Measurements from ENCODE around the gene ZNF407.

DNA sequence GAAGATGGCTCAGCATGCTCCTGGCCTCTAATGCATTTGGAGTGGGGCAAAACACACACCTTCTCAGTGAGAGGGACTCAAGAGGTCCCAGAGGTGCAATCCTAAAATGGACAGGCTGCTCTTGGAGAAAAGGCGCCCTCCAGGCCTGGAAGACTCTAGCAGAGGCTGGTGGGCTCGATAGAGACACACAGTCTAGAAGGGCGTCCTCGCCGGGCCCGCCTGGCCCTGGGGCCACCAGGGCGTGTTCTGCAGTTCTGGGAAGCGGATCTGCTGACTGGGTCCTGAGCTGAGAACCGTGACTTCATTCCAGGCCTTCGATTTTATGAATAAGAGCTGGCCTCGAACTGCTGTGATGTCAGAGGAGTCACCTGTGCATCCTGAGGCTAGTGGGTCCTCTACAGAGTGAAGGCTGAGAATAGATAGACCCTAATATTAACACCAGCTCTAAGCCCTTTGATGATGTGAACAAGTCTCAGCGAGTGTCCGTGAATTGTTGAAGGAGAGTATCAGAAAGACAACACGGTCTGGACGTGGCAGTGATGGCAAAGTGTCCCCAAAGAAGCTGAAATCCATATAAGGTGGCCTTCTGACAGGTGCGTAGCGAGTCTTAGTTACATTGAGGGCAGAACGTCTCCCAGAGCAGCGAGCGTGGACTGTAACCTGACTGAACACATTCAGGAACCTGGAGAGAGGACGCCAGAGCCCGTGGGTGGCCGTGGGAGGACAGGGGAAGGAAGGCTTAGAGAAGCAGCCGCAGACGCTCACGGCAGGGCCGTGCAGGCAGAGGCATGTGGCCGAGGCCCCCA, 474.4 kb downstream of the ZNF407 start:
- TF ChIP-seq, protein P1, sequence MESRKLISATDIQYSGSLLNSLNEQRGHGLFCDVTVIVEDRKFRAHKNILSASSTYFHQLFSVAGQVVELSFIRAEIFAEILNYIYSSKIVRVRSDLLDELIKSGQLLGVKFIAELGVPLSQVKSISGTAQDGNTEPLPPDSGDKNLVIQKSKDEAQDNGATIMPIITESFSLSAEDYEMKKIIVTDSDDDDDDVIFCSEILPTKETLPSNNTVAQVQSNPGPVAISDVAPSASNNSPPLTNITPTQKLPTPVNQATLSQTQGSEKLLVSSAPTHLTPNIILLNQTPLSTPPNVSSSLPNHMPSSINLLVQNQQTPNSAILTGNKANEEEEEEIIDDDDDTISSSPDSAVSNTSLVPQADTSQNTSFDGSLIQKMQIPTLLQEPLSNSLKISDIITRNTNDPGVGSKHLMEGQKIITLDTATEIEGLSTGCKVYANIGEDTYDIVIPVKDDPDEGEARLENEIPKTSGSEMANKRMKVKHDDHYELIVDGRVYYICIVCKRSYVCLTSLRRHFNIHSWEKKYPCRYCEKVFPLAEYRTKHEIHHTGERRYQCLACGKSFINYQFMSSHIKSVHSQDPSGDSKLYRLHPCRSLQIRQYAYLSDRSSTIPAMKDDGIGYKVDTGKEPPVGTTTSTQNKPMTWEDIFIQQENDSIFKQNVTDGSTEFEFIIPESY (CRISPR knock-in tag; IDR thresholded peaks at IDR 0.05): no peak
- TF ChIP-seq POLR2A (IDR thresholded peaks at IDR 0.05; ENCODE audit: insufficient read depth in 1 of 2, low read depth in 2 of 2, low read length in 2 of 2): no peak
- TF ChIP-seq, protein P2, sequence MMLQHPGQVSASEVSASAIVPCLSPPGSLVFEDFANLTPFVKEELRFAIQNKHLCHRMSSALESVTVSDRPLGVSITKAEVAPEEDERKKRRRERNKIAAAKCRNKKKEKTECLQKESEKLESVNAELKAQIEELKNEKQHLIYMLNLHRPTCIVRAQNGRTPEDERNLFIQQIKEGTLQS (CRISPR knock-in tag; IDR thresholded peaks at IDR 0.05): no peak
- TF ChIP-seq ATF1 (CRISPR knock-in tag; IDR thresholded peaks at IDR 0.05): no peak
- no peak for TF ChIP-seq POLR2AphosphoS5 (IDR thresholded peaks at IDR 0.05; ENCODE audit: low read depth, low read length)
- TF ChIP-seq XRCC5 (optimal IDR thresholded peaks at IDR 0.05; ENCODE audit: low read length): no peak
- TF ChIP-seq, protein P3, sequence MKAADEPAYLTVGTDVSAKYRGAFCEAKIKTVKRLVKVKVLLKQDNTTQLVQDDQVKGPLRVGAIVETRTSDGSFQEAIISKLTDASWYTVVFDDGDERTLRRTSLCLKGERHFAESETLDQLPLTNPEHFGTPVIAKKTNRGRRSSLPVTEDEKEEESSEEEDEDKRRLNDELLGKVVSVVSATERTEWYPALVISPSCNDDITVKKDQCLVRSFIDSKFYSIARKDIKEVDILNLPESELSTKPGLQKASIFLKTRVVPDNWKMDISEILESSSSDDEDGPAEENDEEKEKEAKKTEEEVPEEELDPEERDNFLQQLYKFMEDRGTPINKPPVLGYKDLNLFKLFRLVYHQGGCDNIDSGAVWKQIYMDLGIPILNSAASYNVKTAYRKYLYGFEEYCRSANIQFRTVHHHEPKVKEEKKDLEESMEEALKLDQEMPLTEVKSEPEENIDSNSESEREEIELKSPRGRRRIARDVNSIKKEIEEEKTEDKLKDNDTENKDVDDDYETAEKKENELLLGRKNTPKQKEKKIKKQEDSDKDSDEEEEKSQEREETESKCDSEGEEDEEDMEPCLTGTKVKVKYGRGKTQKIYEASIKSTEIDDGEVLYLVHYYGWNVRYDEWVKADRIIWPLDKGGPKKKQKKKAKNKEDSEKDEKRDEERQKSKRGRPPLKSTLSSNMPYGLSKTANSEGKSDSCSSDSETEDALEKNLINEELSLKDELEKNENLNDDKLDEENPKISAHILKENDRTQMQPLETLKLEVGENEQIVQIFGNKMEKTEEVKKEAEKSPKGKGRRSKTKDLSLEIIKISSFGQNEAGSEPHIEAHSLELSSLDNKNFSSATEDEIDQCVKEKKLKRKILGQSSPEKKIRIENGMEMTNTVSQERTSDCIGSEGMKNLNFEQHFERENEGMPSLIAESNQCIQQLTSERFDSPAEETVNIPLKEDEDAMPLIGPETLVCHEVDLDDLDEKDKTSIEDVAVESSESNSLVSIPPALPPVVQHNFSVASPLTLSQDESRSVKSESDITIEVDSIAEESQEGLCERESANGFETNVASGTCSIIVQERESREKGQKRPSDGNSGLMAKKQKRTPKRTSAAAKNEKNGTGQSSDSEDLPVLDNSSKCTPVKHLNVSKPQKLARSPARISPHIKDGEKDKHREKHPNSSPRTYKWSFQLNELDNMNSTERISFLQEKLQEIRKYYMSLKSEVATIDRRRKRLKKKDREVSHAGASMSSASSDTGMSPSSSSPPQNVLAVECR (CRISPR knock-in tag; IDR thresholded peaks at IDR 0.05; ENCODE audit: borderline replicate concordance): no peak
- TF ChIP-seq EZH2 (conservative IDR thresholded peaks at IDR 0.05; ENCODE audit: low read depth, low read length): no peak
- TF ChIP-seq, protein P4, sequence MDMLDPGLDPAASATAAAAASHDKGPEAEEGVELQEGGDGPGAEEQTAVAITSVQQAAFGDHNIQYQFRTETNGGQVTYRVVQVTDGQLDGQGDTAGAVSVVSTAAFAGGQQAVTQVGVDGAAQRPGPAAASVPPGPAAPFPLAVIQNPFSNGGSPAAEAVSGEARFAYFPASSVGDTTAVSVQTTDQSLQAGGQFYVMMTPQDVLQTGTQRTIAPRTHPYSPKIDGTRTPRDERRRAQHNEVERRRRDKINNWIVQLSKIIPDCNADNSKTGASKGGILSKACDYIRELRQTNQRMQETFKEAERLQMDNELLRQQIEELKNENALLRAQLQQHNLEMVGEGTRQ (IDR thresholded peaks at IDR 0.05; ENCODE audit: low read depth, low read length): no peak
- TF ChIP-seq, protein P4 (CRISPR knock-in tag; IDR thresholded peaks at IDR 0.05; ENCODE audit: borderline replicate concordance): no peak
- TF ChIP-seq, protein P5, sequence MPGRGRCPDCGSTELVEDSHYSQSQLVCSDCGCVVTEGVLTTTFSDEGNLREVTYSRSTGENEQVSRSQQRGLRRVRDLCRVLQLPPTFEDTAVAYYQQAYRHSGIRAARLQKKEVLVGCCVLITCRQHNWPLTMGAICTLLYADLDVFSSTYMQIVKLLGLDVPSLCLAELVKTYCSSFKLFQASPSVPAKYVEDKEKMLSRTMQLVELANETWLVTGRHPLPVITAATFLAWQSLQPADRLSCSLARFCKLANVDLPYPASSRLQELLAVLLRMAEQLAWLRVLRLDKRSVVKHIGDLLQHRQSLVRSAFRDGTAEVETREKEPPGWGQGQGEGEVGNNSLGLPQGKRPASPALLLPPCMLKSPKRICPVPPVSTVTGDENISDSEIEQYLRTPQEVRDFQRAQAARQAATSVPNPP (CRISPR knock-in tag; IDR thresholded peaks at IDR 0.05): no peak
- no peak for TF ChIP-seq ZNF274 (CRISPR knock-in tag; IDR thresholded peaks at IDR 0.05)
- TF ChIP-seq FOSL2 (CRISPR knock-in tag; IDR thresholded peaks at IDR 0.05): no peak
- TF ChIP-seq MED8 (CRISPR knock-in tag; IDR thresholded peaks at IDR 0.05; ENCODE audit: insufficient replicate concordance): no peak
